Activated CD4-positive, alpha-beta T cell treated with anti-CD3 and anti-CD28 coated beads, Interleukin-2, Interleukin-4, amounts not matched to agents 100 ng/mL and 50 ng/mL, durations not matched to agents 16 hours and 8 hours (primary cell): ENCODE measurements around the gene SIGLEC7.

Experiments
- DNase-seq: peaks from one replicate; pipeline ENCODE4 v3.0.0-alpha.2; 2020; ENCODE audit warnings: low spot score

SIGLEC7 gene

DNA sequence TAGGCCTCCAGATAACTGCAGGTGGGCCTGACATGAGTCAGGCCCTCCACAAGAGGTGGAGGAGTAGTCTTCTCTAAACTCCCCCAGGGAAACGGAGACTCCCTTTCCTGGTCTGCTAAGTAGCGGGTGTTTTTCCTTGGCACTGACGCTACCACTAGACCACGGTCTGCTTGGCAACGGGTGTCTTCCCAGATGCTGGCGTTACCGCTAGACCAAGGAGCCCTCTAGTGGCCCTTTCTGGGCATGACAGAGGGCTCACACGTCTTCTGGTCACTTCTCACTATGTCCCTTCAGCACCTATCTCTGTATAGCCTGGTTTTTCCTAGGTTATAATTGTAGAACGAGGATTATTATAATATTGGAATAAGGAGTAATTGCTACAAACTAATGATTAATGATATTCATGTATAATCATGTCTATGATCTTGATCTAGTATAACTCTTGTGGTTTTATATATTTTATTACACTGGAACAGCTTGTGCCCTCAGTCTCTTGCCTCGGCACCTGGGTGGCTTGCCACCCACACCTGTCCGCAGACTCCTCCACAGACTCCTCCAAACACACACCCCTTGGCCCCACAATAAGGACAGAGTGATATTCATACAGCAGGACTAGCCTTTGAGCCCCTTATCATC, 27.3 kb downstream of the SIGLEC7 start:
- peak; percentile 68 for DNase-seq

DNA sequence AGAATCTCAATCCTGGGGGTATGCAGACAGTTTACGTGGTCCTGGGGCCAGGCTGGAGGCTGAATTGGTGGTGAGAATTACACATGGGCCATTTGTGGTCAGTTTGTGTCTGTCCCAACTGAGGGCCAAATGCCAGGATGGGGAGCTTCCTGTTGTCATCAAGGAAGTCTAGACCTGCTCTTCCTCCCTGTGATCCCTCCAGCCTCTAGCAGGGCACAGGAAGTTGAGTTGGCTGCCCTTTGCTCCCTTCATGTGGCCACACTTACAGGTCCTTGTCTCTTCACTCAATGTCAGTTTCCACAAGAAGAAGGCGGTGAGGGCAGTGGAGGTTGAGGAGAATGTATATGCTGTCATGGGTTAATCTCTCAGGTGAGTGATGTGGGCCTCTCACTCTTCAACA, 30.1 kb downstream of the SIGLEC7 start:
- DNase-seq = no peak

DNA sequence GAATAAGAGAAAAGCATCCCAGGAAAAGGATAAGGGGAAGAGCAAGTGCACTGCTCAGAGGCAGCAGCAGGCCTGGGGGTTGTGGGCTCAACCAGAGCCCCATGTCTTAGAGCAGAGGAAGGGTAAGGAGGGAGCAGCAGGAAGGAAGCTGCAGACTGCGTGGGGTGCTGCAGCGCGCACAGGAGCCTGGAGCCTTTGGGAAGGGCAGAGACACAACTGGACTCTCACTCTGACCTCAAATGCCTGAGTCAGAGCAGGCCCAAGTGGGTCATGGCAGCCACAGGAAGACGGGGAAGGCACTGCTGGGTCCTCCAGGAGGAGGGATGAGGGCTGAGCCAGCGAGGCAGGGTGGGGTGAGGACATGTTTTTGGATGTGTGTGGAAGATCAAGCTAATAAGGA, 31.6 kb downstream of the SIGLEC7 start:
- DNase-seq = no peak

DNA sequence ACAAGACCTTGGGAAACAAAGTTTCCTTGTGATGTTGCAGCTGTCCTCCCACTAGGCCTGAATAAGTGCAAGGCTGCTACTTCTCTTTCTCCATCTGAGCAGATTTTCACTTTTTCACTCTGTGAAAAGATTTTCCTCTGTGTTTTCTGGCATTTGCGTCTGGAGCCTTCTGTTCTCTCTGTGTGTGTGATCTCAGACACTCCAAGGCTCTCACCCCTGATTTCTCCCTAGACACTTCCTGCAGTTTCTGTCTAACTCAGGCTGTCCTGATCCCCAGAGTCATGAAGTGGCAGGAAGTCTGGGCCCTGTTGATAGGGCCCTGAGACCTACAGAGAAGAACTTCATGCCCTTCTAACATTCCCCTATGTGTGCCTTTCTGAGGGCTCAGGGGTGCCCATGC, 37.2 kb downstream of the SIGLEC7 start:
- no peak for DNase-seq

DNA sequence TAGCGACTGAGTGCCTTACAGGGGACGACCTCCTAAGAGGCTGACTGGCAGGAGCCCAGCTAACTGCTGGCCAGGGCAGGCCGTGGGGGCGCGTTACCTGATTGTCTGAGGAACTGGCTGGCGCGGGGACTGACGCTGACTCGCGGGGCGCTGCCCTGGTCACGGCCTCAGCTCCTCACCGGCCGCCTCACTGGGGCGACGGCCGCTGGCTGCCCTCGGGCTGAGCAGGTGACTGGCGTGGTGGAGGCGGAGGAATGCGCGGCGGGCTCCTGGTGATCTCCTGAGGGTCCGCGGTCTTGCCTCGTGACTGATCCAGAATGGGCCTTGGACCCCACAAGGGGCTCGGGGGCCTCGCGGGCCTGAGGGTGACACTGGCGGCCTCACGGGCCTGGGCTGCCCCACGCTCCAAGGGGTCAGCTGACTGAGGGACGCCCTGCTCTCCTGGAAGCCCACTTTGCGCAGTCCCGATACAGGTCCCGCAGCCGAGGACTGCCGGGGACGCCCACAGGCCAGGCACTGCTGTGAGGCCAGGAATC, 39.3 kb downstream of the SIGLEC7 start:
- no peak for DNase-seq

DNA sequence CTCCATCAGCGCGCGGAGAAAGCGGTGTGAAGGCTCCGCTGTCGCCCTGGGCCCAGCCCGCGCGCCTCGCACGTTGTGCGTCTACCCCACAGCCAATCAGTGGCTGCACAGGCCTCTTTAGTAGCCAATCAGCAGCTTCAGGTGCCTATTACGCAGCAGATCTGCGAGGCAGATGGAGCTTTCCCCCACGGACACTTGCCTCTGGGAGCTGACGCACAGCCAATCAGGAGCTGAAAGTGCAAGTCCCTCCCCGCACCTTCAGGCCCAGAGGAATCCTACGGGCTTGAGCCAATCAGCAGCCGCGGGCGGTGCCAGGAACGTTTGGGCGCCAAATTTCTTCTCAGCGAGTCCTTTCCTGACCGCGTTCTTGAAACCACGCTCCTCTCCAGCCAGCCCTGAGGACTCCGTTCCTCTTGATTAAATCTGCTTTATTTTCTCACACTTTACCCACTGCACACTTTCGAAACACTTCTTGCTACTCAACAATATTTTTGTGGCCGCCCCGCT, 39.9 kb downstream of the SIGLEC7 start:
- peak; percentile 28 for DNase-seq

DNA sequence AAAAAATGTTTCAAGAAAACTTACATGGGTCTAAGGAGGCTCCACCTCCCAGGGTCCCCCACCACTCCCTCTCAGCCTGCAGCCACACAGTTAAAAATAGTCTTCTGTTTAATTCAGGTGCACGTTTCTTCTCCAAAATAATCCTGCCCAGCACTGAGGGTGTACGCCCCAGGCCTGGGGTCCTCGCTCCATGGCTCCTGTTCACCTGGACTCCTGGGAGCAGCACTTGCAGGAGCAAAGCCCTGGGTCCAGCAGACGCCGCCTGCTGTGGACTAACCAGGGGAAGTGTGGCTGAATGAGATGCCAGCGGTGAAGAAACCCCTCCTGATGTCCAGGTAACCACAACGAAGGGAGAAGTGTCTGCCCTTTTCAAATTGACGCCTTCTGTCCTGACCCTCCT, 41.5 kb downstream of the SIGLEC7 start:
- no peak for DNase-seq

DNA sequence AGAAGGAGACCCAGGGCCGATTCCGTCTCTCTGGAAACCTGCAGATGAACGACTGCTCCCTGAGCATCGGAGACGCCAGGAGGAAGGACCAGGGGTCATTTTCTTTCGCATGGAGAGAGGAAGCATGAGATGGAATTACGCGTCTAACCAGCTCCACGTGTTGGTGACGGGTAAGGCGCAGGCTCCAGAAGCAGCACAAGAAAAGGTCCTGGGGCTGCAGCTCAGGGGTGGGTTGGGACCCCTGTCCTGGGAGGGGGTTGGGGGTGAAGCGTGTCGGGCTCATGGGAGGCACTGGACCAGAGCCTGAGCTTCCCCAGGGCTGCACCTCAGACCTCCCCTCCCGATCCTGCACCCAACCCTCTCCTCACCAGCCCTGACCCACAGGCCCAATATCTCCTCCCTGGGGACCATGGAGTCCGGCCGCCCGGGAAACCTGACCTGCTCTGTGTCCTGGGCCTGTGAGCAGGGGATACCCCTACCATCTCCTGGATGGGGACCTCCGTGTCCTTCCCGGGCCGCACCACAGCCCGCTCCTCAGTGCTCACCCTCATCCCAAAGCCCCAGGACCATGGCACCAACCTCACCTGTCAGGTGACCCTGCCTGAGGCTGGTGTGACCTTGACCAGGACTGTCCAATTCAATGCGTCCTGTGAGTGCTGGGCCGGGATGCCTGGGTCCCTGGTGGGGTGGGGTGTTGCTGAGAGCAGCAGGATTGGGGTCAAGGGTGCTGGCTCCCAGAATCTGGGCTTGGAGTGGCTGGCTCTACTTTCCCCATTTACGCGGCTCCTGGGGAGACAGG, 43.2 kb downstream of the SIGLEC7 start:
- no peak for DNase-seq

DNA sequence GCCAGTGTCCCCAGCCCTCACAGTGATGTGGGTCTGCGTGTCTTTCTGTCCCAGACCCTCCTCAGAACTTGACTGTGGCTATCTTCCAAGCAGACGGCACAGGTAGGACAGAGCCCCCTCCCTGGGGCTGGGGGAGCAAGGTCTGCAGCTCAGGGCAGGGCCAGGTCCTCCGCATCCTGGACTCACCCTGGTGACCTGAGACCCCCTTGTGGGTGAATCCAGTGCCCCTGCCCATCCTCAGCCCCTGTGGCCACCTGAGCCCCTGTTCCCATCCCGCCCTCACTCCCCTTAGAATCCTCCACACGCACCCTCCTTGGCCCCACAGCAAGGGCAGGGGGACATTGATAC, 43.7 kb downstream of the SIGLEC7 start:
- no peak for DNase-seq

DNA sequence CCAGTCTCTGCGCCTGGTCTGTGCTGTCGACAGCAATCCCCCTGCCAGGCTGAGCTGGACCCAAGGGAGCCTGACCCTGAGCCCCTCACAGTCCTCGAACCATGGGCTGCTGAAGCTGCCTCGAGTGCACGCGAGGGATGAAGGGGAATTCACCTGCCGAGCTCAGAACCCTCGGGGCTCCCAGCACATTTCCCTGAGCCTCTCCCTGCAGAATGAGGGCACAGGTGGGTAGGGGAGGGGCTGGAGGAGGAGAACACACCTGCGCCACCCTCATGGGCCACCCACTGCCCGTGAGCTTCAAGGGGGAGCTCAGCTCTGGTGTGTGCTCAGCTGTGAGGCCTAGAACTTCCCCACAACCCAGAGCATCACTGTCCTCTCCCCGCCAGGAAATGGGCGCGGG, 44.2 kb downstream of the SIGLEC7 start:
- no peak for DNase-seq

DNA sequence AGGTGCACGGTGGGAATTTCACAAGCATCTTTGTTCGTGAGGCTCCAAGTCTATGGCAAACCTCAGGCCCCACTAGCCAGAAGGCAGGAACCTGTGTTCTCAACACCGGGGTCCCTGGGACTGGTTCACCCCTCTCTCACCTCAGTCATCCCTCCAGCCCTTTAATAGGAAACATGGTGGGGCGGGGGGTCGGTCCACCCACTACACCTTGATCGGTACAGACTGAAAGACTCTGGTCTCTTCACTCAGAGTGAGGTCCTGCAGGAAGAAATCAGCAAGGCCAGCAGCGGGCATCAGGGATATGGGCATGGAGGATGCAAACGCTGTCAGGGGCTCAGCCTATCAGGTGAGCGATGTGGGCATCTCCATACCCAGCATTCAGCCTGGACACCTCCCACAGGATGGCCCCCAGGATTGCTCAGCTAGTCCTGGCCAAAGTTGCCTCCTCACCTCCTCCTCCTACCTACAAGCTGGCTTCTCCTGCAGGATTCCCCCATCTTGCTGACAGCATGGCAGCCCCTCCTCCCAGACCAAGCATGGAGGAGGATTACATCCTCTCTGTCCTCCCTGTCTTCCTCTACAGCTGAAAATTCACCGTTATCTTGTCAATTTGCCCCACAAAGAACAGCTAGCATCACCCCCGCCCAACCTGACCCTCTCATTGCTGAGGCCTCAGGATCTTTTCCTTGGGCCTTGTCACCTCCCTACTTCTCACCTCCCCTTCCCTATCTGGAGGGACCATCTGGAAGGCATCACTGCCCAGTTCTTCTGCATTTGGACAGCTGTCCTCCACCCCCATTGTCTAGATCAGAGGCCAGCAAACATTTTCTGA, 45.5 kb downstream of the SIGLEC7 start:
- DNase-seq = no peak

DNA sequence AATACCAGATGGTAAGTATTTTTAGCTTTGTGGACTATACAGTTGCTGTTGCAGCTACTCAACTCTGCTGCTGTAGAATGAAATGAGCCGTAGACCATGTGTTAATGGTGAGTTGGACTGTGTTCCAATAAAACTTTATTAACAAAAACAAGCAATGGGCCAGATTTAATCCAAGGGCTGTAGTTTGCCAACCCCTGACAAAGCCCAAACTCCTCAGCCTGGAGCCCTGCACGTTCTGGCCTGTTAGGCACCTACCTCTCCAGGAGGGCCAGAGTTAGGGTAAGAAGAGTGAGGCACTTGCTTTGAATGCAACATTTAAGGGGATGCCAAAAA, 46.1 kb downstream of the SIGLEC7 start:
- DNase-seq = no peak

DNA sequence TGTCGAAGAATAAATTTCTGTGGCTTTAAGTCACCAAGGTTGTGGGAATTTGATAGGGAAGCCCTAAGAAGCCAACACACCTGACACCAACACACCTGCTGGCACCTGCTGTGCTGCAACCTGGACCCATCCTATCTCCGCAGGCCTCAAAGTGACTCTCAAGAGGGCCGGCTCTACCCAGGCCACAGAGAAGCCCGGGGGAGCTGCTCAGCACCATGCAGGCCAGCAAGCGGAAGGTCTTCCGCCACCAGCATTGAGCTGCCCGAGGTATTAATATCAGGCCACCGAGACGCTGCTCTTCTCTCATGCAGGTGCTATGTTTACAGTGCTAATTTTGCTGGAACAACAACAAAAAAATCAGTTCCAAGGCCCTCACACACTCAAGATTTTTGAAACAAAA, 50.6 kb downstream of the SIGLEC7 start:
- DNase-seq = no peak

DNA sequence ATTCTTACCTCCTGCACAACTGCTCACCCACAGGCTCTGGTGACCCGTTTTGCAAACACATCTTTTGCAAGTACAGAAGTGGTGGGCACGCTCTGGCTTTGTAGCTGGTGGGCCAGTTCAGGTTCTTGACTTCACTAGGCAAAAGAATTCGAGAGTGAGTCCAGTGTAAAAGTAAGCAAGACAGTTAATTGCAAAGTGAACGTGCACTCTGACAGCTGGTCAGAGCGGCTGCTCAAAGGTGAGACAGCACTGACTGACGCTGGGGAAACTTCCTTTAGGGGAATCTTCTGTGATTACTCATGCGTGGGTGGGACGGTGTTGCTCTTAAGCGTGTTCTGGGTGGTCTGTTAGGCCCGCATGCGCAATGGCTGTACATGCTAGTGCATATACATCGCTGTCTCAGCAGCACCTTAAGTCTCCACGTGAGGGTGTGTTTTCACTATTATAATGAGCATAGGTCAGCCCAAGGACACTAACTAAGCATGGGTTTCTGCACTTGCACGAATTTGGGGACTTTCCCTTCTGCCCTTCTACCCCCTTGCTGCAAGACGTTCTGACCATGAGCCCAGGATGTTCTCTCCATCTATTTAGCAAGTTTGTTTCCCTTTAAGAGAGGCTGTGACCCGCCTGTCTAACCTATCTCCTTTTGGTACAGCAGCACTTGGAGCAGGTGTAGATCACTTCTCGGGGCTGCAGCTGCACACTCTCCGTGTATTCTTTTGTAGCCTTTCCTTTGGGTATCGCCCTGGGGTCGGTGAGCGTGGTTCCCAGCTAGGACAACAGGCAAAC, 52.6 kb downstream of the SIGLEC7 start:
- peak; percentile 24 for DNase-seq

DNA sequence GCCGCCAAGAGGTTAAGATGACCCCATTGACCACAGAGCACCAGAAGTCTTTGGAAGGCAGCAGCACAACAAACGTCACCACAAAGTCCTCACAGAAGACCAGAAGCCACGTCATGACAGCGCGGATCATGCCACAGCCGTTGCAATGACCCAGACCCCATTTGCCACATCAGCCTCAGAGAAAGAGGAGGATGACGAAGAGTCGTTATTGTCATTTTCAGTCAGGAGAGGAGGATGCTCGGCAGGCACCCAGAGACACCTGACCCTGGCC, 53.1 kb downstream of the SIGLEC7 start:
- no peak for DNase-seq

DNA sequence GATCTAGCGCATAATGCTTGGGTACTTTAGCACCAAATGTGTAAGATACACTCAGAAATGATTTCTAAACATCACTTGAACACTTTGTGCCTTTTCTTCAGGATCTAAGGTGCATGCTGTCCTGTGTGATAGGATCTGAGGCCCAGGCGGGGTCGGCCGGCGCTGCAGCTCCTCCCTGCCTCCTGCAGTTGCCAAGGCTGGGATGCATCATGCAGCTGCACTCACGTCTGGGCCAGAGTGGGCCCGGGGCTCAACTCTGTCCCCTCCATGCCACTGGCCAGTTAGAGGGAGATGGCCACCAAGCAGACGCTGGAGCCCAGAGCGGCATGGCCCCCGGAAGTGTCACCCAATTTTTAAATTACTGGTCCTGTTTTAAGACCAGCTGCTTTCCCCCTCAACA, 53.5 kb downstream of the SIGLEC7 start:
- no peak for DNase-seq

DNA sequence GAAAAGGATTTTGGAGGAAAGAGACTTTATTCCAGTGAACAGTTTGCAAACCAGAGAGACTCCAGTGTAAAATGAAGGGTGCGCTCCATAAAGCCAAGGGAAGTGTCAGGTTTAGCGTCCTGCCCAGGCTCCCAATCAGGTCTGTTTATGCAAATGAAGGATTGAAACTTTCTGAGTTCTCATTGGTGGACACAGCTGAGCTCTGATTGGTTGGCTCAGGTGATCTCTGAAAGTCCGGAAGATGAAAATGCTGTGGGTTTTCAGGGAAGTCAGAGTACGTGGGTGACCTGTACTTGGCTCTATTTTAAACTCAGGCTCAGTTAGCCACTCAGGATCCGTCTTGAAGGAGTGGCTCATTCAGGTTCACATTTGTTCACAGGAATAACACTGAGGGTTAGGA, 54.1 kb downstream of the SIGLEC7 start:
- peak; percentile 4 for DNase-seq

DNA sequence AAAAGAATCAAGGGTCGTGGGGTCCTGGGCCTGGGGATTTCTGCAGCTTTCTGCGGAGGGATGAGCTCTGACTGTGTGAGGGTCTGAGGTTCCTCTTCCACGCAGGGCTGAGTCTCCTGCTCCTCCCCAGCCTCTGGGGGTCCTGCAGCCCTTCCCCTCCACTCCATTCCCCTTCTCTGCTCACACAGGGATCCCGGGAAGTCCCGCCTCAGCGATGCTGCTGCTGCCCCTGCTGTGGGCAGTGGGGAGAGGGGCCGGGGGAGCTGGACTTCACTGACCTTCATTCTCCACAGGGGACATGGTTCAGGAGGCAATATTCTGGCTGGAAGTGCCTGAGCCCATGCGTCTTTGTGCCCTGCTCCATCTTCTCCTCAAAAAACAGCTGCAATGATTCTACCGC, 56.5 kb downstream of the SIGLEC7 start:
- DNase-seq = no peak

DNA sequence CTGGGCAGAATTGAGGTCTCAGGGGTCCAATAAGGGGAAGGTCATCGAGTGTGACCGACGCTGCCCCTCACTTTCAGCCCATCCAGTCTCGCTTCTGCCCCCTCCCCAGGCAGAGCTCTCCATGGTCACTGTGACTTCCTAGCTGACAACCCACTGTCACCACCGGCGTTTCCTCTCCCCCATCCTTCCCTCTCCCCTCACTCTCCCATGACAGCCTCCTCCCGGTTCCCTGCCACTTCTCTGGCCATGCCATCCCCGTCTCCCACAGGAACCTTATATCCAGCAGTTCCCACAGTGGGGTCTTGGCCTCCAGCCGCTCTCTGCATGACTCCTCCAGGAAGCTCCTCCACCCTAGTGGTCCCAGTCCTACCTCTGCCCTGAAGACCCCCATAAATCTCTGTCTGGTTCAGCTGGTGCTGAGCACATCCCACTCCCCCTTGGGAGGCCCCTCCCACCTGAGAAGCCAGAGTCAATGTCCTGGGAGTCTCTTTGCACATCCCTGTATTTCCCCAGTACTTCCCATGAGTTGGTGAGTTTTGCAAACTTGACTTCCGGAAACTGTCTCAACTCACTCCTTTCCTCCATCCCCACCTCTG, 58.1 kb downstream of the SIGLEC7 start:
- no peak for DNase-seq

DNA sequence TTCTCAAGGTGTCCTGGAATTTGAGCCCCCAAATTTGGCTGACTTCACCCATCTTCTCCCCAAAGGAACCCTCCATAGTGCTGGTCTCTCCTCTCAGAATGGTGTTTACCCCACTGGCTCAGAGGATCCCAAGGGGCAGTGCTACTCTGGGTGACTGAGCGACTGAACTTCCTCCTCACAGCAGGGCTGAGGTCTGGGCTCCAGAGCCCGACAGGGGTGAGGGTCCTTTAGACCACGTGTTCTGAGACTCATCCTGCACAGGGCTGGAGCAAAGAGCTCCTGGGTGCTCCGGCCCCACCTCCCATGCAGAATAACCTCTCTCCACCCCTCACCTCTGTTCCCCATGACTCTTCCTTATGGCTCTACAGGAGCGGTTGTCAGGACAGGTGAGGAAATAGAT, 59.6 kb downstream of the SIGLEC7 start:
- no peak for DNase-seq
